GM18517 (cell line): ENCODE data around the gene ADAM12.
"Not testable (repeated sequence)": the region's sequence is repeated elsewhere in the genome, so short reads cannot be mapped to it uniquely, and the experiment has no call there.

ENCODE experiments used
- ATAC-seq: cut with Tn5 transposase; IDR thresholded peaks from one replicate; pipeline ENCODE4 v1.9.1; 2021; ENCODE audit warnings: mild to moderate bottlenecking, moderate library complexity; ENCODE audit not compliant: unreplicated experiment

ADAM12 gene

DNA sequence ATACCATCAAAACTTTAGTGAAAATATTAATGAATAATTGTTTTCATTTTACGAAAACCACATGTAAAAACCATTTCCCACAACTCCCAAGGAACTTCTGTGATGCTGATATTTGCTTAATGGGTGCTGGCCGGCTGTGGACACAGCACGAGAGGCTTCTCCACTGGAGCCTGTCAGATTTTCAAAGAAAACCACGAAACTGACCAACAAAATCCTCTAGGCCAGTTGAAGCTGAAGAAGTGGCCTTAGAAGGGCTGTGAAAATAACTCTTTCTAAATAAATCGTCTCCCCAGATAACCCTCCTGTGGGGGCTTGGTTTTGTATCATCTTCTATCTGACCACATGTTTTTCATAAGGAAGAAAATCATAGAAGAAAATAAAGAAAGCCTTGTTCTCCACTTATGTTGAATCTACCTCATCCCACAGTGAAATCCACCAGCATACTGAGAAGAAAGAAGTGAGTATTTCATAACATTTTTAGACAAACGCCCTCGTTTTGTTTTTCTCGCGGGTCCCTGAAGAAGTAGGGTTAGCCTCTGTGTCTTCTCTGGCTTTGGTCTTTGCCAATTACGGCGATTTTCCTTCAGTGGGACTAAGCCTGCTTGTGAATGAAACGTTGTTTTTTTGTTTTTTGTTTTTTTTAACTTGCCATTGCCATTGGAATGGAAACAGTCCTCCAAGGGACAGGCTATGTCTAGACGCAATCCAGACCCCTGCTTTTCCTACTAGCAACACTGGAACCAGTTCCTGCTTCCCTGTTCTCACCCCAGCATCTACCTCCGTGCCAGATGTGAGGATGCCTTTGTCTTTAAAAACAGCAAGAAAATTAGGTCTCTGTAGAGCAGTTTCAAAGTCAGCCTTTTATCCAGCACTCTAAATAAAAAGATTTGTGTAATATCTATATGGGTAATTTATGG lies 123.9 kb downstream of the ADAM12 start:
- no peak for ATAC-seq

DNA sequence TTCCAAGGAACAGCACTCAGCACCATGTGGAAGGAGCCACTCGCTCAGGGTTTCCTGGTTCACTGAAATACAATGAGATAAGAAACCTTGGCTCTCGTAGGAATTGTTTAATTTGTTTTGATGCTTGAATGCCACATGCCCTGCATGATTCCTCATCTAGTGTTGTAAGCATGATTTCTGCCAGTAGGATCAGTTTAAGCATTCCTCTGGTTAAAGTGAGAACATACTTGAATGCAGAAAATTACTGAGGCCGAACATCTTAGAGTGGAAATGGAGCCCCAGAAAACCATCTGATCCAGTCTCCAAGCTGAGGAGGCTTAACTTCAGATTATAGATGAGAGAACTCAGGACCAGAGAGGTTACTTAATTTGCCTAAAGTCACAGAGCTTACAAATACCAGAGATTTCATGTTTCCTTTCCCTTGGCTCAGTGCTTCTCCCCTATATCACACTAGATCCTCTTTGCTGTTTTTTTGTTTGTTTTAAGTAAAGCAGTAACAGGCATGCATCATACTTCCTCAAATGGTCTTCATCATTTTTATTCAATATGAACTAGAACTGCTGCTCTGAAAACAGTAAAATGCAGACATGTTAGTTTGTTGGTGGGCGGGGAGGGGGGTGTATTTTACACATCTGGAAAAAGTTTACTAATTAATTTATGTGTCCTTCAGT lies 125.1 kb downstream of the ADAM12 start:
- ATAC-seq: no peak

DNA sequence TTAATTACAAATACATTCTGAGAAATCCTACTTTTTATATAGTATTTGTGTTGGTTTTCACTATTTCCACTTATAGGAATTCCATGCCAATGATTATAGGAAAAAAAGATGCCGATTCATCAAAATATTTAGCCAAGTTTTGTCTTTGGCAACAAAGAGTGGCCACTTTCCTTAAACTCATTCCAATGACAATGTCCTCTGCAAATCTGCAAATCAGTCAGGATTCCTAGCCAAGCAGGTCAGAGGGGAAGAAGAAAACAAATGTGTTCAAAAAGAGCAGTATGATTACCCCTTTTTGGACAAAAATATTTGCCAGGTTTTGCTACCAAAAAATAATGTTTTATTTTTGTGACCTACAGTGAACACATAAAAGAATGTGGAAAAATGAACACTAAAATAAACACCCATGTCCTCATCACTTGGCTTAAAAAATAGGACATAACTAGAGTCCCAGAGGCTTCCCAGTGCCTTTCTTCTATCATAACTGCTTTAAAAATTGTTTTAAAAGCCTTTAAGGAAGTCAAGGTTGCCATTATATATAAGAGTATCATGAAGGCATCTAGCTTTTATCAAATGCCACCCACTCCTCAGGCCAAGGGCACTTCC lies 125.9 kb downstream of the ADAM12 start:
- no peak for ATAC-seq

DNA sequence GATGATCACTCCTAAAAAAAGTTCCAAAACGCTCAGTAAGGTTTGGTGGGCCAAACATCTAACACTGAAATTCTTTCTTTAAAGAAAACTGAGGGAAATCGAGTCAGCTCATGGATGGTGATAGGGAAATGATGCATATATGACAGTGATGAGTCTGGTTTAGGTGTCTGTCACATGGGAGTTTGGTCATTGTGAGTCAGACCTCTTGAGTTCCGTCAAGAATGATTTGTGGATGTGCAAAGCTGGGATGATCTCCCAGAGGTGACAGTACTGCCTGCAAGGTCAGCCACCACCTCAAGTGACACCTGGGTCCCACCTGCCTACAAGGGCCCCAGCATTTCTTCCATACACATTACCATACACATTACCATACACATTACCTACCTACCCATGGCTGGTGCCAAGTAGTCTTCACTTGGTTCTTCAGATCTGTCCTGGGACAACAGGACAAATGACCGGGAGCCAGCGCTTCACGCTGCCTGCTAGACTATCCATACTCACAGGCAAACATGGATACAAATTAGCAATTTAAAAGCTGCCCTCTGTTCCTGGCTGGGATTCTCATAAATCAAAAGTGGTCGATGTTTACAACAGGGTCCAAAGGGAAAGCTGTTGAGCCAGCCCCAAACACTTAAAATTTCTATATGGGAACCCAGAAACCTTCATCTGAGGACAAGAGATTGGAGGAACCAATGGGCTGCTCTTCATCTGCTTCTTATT lies 128.4 kb downstream of the ADAM12 start:
- no peak for ATAC-seq

DNA sequence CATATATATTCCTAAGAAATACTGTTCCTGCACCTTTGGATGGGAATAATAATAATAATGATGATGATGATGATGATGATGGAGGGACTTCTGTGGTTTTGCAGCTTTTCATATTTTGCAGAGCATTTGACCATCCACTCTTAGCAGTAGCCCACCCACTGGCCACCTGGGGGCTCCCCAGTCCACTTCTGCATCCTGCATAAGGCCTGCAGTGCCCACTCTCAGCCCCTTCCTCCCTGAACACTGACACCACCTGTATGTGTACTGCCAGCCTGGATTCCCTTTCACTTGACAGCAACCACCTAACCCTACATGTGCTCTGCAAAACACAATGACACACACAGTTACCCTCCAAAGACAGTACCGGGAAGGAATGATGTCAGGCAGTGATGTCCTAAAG lies 131.4 kb downstream of the ADAM12 start:
- ATAC-seq: no peak

DNA sequence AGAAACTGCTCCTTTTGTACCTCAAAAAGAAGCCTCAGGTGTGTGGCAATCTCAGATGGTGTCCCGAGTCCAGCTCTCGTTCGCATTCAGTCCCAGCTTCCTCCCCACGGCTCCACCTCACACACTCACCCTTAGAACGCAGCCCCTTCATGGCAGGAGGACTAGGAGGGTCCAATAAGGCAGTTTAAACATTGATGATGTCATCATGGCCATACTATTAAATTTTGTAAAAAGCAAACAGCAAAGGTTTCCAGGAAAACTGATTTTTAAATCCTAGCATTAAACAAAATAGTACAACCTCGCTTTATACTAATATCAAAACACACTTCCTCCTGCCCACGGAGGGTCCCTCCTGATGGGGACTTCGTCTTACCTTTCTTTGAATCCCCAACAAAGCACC lies 133.0 kb downstream of the ADAM12 start:
- no peak for ATAC-seq

DNA sequence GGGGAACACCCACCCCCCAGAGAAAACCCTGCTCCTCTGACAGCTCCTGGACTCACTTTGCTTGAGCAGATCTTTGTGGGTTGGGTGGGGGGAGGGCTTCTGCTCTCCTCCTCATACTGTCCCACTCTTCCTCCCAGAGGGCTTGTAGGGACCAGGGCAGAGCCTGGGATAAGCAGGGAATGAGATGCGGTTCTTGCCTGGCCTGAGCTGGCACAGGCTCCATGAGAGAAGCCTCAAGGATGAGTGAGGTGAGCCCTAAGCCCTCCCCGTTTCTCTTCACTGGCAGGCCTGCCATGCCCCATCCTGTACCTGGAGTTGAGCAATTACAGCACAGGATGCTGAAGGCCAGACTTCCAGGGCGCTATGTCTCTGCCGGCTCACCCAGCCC lies 134.7 kb downstream of the ADAM12 start:
- ATAC-seq: no peak

DNA sequence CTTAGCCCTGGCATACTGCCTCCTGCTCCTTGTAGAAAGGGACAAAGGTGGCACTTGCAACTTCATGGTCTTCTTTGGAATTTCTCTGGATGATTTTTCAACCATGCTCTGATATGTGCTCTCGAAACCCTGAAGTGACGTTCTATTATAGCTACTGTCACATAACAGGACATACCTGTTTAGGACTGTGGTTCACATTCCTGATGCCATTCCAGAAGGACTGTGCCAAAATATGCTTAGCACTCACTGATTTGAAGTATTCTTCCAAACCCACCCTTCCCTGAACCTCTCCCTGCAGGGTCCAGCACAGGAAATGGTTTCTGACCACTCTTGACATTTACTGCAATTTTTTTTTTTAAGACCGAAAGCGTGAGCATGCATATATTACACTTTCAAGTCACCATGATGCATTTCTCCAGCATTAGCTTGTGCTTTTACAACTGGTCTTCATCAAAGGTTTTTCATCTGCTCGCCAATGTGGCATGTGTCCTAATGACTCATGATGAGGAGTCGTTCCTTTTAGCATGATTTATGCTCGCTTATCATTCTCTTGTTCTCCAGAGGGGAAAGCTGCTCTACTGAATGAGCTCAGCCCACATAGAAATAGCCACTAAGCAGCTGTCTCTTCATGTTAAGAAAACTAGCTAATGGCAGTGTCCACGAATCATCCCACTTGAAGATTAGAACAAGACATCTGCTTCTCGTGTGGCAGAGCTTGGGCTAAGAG lies 135.2 kb downstream of the ADAM12 start:
- ATAC-seq: no peak

DNA sequence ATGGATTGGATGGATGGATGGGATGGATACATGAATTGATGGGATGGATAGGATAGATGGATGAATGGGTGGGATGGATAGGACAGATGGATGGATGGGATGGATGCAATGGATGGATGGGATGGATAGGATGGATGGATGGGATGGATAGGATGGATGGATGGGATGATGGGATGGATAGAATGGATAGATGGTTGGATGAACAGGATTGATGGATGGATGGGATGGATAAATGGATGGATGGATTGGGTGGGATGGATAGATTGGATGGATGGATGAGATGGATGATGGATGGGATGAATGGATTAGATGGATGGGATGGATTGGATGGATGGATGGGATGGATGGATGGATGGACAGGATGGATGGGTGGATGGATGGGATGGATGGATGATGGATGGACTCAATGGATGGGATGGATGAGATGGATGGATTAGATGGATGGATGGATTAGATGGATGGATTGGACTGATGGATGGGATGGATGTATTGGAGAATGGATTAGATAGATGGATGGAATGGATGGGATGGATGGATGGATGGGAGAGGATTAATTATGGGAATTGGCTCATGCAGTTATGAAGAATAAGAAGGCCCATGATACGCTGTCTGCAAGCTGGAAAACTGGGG lies 136.4 kb downstream of the ADAM12 start:
- ATAC-seq: no peak

DNA sequence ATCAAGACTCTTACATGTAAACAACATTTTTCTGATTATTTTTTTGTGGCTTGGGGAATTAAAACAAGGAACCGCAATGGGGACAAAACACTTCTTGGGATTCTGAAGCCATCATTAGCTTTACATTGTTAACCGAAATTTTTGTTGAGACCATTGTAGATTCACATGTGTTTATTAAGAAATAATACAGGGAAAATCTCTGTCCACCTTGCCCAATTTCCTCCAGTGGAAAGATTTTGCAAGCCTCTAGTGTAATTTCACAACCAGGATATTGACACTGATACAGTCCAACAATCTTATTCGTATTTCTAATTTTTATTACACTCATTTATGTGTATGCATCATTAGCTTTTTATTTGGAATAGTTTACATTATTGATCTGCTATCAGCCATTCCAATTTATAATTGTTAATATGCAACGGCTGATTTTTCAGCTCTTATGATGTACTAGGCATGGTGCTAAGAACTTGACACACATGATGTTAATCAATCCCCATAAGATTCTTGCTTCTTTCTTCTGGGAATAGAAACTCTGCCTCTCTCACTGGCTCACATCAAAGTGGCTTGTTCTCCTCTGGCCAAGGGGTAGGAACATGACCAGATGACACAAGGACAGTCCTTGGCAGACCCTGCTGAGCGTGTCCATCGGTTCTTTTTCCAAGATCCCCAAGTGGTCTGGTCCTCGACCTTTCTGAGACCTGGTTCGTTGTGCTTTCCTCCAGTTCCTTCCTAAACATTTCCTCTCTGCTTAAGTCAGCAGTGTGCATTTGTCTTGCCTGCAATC lies 137.6 kb downstream of the ADAM12 start:
- ATAC-seq: no peak

DNA sequence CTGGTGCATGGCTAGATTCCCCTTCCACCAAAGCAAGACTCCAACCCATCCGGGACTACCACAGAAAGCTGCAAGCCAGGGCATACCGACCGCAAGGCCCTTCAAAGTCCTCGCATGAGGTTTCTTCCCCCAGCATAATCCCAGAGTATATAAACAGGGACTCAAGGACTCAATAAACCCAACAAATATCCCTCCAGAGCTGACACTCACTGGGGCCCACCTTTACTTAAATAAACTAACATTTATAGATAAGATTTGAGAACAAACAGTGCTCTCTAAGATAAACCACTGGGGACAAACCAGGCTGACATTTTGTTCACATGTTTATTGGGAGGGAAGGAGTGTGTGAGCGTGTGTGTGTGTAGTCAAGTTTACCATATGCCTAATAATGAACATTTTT lies 138.2 kb downstream of the ADAM12 start:
- no peak for ATAC-seq

DNA sequence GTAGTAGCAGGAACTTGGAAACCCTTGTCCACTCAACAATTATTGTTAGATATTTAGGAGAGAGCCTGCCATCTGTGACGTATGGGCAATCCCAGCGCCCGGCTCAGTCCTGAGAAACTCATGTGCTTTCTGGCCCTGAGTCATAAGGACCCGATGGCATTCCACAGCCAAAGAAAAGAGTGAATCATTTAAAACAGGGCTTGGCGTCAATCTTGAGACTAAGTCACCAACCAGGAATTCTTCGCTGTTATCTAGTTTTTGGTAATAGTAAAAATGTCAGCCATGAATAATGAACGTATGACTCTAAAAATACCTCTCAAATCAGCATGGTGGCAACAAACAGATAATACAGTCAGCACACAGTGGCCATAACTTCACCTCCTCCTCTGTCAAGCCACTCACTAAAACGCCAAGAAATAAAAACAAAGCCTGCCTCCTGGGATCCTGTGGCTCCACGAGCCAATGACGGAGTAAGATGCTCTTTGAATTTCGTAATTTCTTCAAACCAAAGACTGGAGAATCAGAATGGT lies 140.8 kb downstream of the ADAM12 start:
- ATAC-seq: no peak

DNA sequence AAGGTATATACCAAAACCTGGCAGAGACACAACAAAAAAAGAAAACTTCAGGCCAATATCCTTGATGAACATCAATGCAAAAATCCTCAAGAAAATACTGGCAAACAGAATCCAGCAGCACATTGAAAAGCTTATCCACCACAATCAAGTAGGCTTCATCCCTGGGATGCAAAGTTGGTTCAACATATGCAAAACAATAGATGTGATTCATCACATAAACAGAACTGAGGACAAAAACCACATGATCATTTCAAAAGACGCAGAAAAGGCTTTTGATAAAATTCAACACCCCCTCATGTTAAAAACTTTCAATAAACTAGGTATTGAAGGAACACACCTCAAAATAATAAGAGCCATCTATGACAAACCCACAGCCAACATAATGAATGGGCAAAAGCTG lies 141.9 kb downstream of the ADAM12 start:
- not testable (repeated sequence) for ATAC-seq

DNA sequence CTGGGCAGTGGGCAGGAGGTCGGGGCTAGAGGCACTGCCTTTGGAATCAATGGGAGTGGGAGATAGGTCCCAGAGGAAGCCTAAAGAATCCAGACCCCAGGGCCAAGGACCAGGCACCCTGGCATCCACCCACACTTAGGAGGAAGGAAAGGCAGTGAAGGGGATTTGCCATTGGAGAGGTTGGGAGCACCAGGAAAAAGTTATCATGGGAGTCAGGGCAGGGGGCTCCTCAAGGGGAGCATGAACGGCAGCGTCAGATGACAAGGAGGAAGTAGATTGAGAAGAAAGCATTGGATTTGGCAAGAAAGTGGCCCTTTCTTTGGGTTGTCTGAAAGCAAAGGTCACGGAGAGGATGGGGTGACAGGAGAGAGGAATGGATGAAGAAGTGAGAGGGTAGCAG lies 142.8 kb downstream of the ADAM12 start:
- ATAC-seq: no peak

DNA sequence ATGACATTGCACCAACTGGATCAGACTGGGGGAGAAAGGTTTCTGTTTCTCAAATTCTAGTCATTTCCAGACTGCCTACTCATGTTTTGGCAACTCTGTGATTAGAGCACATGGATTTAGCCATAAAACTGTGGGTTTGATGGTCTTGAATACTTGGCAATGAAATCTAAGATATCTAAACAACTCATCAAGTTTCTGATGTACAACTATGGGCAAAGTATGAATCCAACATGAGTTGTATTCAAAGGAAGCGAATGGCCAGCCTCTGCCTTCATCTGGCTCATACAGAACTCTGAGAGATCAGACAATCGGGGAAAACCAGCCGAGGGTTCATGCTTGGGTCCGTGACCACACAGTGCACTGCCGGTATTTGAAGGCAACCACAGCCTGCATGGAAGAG lies 144.3 kb downstream of the ADAM12 start:
- ATAC-seq: no peak

DNA sequence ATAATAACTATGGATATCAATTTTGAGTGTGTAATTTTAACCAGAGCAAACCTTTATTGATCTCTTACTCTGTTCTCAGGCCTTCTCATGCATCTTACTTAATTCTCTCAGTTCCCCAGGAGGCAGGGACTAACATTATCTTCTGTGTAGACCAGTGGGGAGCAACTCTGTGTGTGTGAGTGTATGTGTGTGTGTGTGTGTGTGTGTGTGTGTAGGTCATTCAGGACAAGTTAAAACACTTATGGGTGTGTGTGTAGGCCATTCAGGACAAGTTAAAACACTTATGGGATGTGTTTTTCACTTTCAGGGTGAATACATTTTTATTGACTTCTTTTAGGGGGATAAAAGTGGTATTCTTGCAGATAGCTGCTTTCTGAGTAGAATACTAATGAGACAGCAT lies 145.0 kb downstream of the ADAM12 start:
- no peak for ATAC-seq

DNA sequence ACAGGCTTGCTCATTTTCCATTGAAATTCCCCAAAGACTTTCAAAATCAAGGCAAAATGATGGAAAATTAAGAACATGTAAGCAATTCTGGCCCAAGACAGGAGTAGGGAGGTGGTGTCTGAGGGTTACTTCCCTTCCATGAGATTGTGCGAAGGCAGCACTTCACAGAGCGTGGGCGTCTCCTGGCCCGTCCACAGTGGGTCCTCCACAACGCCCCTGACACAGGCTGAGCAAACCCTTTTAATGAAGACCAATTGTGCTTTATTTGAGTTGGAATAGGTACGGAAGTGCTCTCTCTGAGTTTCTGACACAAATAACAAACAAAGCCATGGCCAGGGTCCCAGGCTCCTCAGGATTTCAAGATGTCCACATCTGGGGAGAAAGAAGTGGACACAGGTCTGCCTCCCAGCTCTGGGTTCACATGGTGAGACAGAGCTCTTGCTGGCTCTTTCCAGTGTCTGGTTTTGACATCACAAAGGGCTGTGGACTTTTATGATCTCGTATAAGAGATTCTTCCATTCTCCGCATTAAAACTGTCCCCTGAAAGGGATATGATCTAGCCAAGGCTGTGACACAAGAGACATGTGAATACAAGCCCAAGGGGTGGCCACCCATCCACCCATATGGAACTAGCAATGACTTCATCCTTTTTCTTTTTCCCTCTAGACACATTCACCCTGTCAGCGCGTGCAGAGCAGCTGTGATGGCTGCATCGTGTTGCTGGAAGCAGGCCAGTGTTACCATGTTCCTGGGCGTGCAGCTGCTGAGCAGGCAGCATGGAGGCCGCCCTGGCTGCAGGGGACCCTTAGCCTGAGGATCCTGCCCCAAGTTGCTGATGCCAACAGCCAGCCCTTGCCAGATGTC lies 145.6 kb downstream of the ADAM12 start:
- no peak for ATAC-seq

DNA sequence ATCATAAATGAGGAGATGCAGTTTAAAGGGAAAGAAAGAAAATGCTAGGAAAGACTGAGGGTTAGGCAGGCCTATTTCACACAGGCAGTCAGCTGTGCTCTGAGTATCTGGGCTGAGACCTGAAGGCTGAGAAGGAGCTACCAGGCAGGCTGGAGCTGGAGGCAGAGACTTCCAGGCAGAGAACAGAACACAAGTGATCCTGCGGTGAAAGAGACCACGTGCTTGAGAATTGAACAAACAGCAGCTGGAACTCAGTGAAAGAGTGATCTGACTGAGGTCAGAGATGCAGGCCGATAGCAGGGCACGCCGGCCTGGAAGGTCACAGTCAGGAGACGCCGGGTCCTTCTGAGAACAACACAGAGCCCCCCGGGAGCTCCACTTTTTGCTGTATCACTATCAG lies 147.8 kb downstream of the ADAM12 start:
- no peak for ATAC-seq
